K562 (cell line): ENCODE results near the gene VRK1. TPM values are rescaled to one million over a fixed set of nuclear protein-coding genes. Genes with fewer than 3 reads are reported as not detected.

ENCODE experiments used
- ATAC-seq: fragments of 200-7000 bp; cut with Tn5 transposase; 3 replicates; pipeline ENCODE4 v1.9.1; 2020; ENCODE audit warnings: moderate library complexity
- BruUV-seq: library from RNA; stranded (reverse); fragments of 400-500 nt; replicated peaks from 2 replicates; lab custom pipeline; 2021; lab: Mats Ljungman, UMichigan
- CTCF ChIA-PET: fragments of 300-600 bp; formaldehyde crosslinking; extraction: SDS; loops from one replicate; lab custom pipeline; 2021; ENCODE audit warnings: low intra/inter-chr PET ratio; lab: Yijun Ruan, JAX
- POLR2A ChIA-PET: fragments of 300-600, 350-650 bp; sonication (Branson Sonifier 250); formaldehyde crosslinking; extraction: SDS; loops from one replicate; lab custom pipeline; 2021; ENCODE audit warnings: antibody characterized with exemption, inconsistent platforms; lab: Yijun Ruan, JAX
- DNase-seq, 4 experiments: peaks; one replicate each; pipeline versions ENCODE4 v3.0.0 to v3.0.0-alpha.2; 2011 to 2018; ENCODE audit warnings: low spot score in 3 of 4, mixed read lengths in 3 of 4; ENCODE audit errors: extremely low read depth in 1 of 4
- FAIRE-seq: peaks from 2 replicates; lab custom pipeline; 2011; peaks lifted over from hg19 to GRCh38; lab: Jason Lieb, UNC
- H2AFZ ChIP-seq: 2 replicates; pipeline ENCODE4 v1.6.0; 2011; ENCODE audit warnings: low read depth, low read length, control low read depth, inconsistent platforms
- H3K27ac ChIP-seq: fragments of 200-600 bp; 3 replicates; pipeline ENCODE4 v1.8.0; 2011; ENCODE audit warnings: low read depth, mild to moderate bottlenecking, control low read depth, inconsistent platforms, low read length, moderate library complexity, mixed read lengths; ENCODE audit errors: extremely low read depth
- H3K27me3 ChIP-seq, 2 experiments: fragments of 300-600 bp in 1 of 2; 2 replicates in 1 of 2; 3 replicates in 1 of 2; pipeline versions ENCODE4 v1.6.0 to v1.8.0; 2011; ENCODE audit warnings: inconsistent platforms in 2 of 2, low read length in 2 of 2, mild to moderate bottlenecking in 1 of 2, mixed read lengths in 1 of 2, moderate library complexity in 1 of 2; ENCODE audit not compliant: control insufficient read depth in 2 of 2, insufficient read depth in 2 of 2
- H3K36me3 ChIP-seq: fragments of 300-600 bp; 3 replicates; pipeline ENCODE4 v1.8.0; 2011; ENCODE audit warnings: mild to moderate bottlenecking, low read length, inconsistent platforms; ENCODE audit not compliant: control insufficient read depth, insufficient read depth
- H3K4me1 ChIP-seq, 2 experiments: fragments of 200-600 bp in 1 of 2; replicated peaks in 1 of 2; 2 replicates in 1 of 2; 3 replicates in 1 of 2; pipeline versions ENCODE4 v1.5.1 to v1.8.0; 2011; ENCODE audit warnings: inconsistent platforms in 2 of 2, low read length in 2 of 2, mild to moderate bottlenecking in 1 of 2, mixed read lengths in 1 of 2, moderate library complexity in 1 of 2; ENCODE audit not compliant: control insufficient read depth in 2 of 2, insufficient read depth in 2 of 2
- H3K4me2 ChIP-seq: 2 replicates; pipeline ENCODE4 v1.6.1; 2011; ENCODE audit warnings: low read length, control low read depth, inconsistent platforms, mixed read lengths; ENCODE audit not compliant: insufficient read depth
- H3K4me3 ChIP-seq: fragments of 200-600 bp; sonication (generic), shearing (Covaris generic); 2 replicates; pipeline ENCODE4 v1.5.1; 2016; ENCODE audit warnings: control low read depth, inconsistent platforms
- H3K79me2 ChIP-seq: fragments of 200-600 bp; 3 replicates; pipeline ENCODE4 v1.8.0; 2011; ENCODE audit warnings: low read length, inconsistent platforms; ENCODE audit not compliant: control insufficient read depth, insufficient read depth
- H3K9ac ChIP-seq, 2 experiments: 2 replicates each; pipeline versions ENCODE4 v1.6.0 to v1.6.1; 2011; ENCODE audit warnings: low read depth in 2 of 2, low read length in 2 of 2, control low read depth in 1 of 2, inconsistent platforms in 1 of 2, mild to moderate bottlenecking in 1 of 2, mixed read lengths in 1 of 2; ENCODE audit not compliant: insufficient read depth in 1 of 2
- H3K9me1 ChIP-seq: one replicate; pipeline ENCODE4 v1.6.0; 2011; ENCODE audit warnings: inconsistent platforms, mild to moderate bottlenecking, low read length, moderate library complexity; ENCODE audit not compliant: control insufficient read depth, insufficient read depth
- H3K9me3 ChIP-seq: replicated peaks from 2 replicates; pipeline ENCODE4 v1.5.1; 2011; ENCODE audit warnings: low read depth, low read length, inconsistent platforms; ENCODE audit not compliant: control insufficient read depth, insufficient read depth
- H4K20me1 ChIP-seq: replicated peaks from 2 replicates; pipeline ENCODE4 v1.6.1; 2011; ENCODE audit warnings: low read length, inconsistent platforms, mixed read lengths; ENCODE audit not compliant: control insufficient read depth, insufficient read depth
- CHCHD3 ChIP-seq: fragments of 250-450 bp; sonication (Bioruptor Pico); IDR thresholded peaks from 2 replicates; pipeline ENCODE4 v2.1.2; 2022; ENCODE audit warnings: mild to moderate bottlenecking
- DACH1 ChIP-seq: fragments of 450-650 bp; IDR thresholded peaks from 2 replicates; pipeline ENCODE4 v1.6.1; 2018; ENCODE audit not compliant: partially characterized antibody
- E2F3 ChIP-seq: fragments of 250-450 bp; sonication (Bioruptor Pico); IDR thresholded peaks from 2 replicates; pipeline ENCODE4 v1.4.0; 2020; ENCODE audit warnings: mild to moderate bottlenecking
- FOXA3 ChIP-seq, 2 experiments: fragments of 450-650 bp in 1 of 2; sonication (generic) in 1 of 2; formaldehyde crosslinking; IDR thresholded peaks in 1 of 2; conservative IDR thresholded peaks in 1 of 2; 2 replicates each; pipeline versions ENCODE4 v1.4.0 to v1.8.0; 2020 to 2022; ENCODE audit warnings: mild to moderate bottlenecking in 2 of 2, missing genetic modification reagents in 1 of 2
- HDAC8 ChIP-seq: fragments of 450-650 bp; IDR thresholded peaks from 2 replicates; pipeline ENCODE4 v1.6.1; 2016; ENCODE audit warnings: mild to moderate bottlenecking, missing genetic modification characterization, moderate library complexity, missing compliant biosample characterization
- KDM2B ChIP-seq: fragments of 250-450 bp; sonication (Bioruptor Pico); IDR thresholded peaks from 2 replicates; pipeline ENCODE4 v1.8.0; 2021; ENCODE audit warnings: mild to moderate bottlenecking, moderate library complexity
- LARP7 ChIP-seq: fragments of 450-650 bp; IDR thresholded peaks from 2 replicates; pipeline ENCODE4 v1.6.1; 2016
- MIER1 ChIP-seq: fragments of 450-650 bp; IDR thresholded peaks from 2 replicates; pipeline ENCODE4 v1.6.1; 2016; ENCODE audit warnings: antibody characterized with exemption, mild to moderate bottlenecking, low read depth
- RFX1 ChIP-seq: fragments of 450-650 bp; IDR thresholded peaks from 2 replicates; pipeline ENCODE4 v1.6.1; 2016; ENCODE audit warnings: mild to moderate bottlenecking, moderate library complexity
- TFE3 ChIP-seq: fragments of 450-650 bp; formaldehyde crosslinking; IDR thresholded peaks from 2 replicates; pipeline ENCODE4 v1.4.0; 2020; ENCODE audit warnings: mild to moderate bottlenecking, mixed read lengths
- ZFX ChIP-seq: sonication (generic); formaldehyde crosslinking; IDR thresholded peaks from 2 replicates; pipeline ENCODE4 v1.8.0; 2022; ENCODE audit warnings: mild to moderate bottlenecking, missing genetic modification reagents, moderate library complexity
- ZNF398 ChIP-seq: fragments of 250-450 bp; sonication (Bioruptor Pico); IDR thresholded peaks from 2 replicates; pipeline ENCODE4 v1.8.0; 2021; ENCODE audit warnings: moderate library complexity, mild to moderate bottlenecking, inconsistent platforms
- ZNF408 ChIP-seq: fragments of 250-450 bp; sonication (Bioruptor Pico); IDR thresholded peaks from 2 replicates; pipeline ENCODE4 v1.4.0; 2020; ENCODE audit warnings: low read depth, mild to moderate bottlenecking, moderate library complexity
- ZNF699 ChIP-seq: fragments of 250-450 bp; sonication (Bioruptor Pico); IDR thresholded peaks from 2 replicates; pipeline ENCODE4 v1.8.0; 2021; ENCODE audit warnings: mild to moderate bottlenecking, moderate library complexity; ENCODE audit not compliant: insufficient replicate concordance
- WGBS: fragments of 100-300 bp; shearing (Covaris generic); methylation state at CpG from one replicate; pipeline ENCODE4 v1.1.6; 2016; ENCODE audit warnings: low coverage, mixed read lengths; ENCODE audit not compliant: insufficient coverage; ENCODE audit errors: missing lambda C conversion rate; 5-methylcytosine and 5-hydroxymethylcytosine counted together
- in situ Hi-C: fragments of 300-500 bp; cut with MboI; formaldehyde crosslinking; loops from 4 replicates; pipeline ENCODE4 v1.15.0; 2018; ENCODE audit warnings: inconsistent platforms, mixed read lengths
- intact Hi-C: fragments of 100-400 bp; cut with micrococcal nuclease; formaldehyde crosslinking; loops from 2 replicates; pipeline ENCODE4 v1.14.2; 2022
- polyA plus RNA-seq, 8 experiments: library from polyadenylated mRNA; depleted of rRNA in 4 of 8; stranded (reverse) in 5 of 8; unstranded in 3 of 8; fragments of >200 nt; fragmentation: Nextera tagmentation in 2 of 8; fragmentation: Illumina TruSeq in 1 of 8; extraction: Ambion mirVana in 2 of 8; extraction: Trizol in 1 of 8; gene quantifications; 2 replicates each; pipeline versions ENCODE4 v1.2.1 to v1.2.3, GENCODE V29; 2011 to 2014; ENCODE audit warnings: inconsistent platforms in 1 of 8, missing spikeins in 1 of 8
- total RNA-seq, 7 experiments: library from RNA; depleted of rRNA in 6 of 7; stranded (reverse); fragments of >200 nt in 6 of 7; fragmentation: Illumina TruSeq in 2 of 7; extraction: Trizol in 2 of 7; gene quantifications; 2 replicates each; pipeline versions ENCODE4 v1.2.1 to v1.2.3, GENCODE V29; 2011 to 2021; ENCODE audit warnings: low replicate concordance in 1 of 7

Gene VRK1
- total and polyA plus RNA-seq, 9 of the 15 experiments (the other 6 are each of a cell fraction or from before 2014, with no cell fraction given): 83.6 to 177 (median 116) TPM

- no peak for FAIRE-seq
- no peak overlapping the region for H3K4me2 ChIP-seq
- no peak overlapping the region for H3K4me3 ChIP-seq
- no peaks in the 10 kb centered on the region for H4K20me1 ChIP-seq
- DNase-seq: no peak
- intact Hi-C loops: no loop called here
- no peaks in the 10 kb centered on the region; a peak in 1 of 5 replicates for H3K4me1 ChIP-seq
- H3K9me3 ChIP-seq: no peaks in the 10 kb centered on the region; the same call in 1 of the 2 replicates
- no peak overlapping the region for H3K27ac ChIP-seq
- 0 out of 3 replicates have a peak, but pooled peaks have one; percentile 27 for ATAC-seq
- H3K79me2 ChIP-seq: no peaks in the 10 kb centered on the region
- in situ Hi-C loops: no loop called here
- TF ChIP-seq ZNF699 (CRISPR knock-in tag) (no peak), TFE3 (CRISPR knock-in tag) (no peak), CHCHD3 (no peak), LARP7 (no peak), ZNF408 (CRISPR knock-in tag) (no peak), RFX1 (no peak), FOXA3 (CRISPR knock-in tag; conservative IDR thresholded peaks at IDR 0.05 in 1 of 2, IDR thresholded peaks at IDR 0.05 in 1 of 2) (no peak), KDM2B (no peak), MIER1 (no peak), HDAC8 (tag) (no peak), ZFX (CRISPR knock-in tag) (no peak), DACH1 (no peak), E2F3 (CRISPR knock-in tag) (no peak), ZNF398 (CRISPR knock-in tag) (no peak)
- H3K9ac ChIP-seq: no peak overlapping the region
- H3K36me3 ChIP-seq: no peaks in the 10 kb centered on the region
- peaks cover 44 to 60% of the 10 kb centered on the region in 2 experiments for H3K27me3 ChIP-seq
- ChIA-PET POLR2A (no interaction called here), CTCF (no interaction called here)
- no TSS peak for BruUV-seq
- WGBS: 4% methylated on average over 10 of the region's 10 CpGs
- no peaks in the 10 kb centered on the region for H3K9me1 ChIP-seq
- H2AFZ ChIP-seq: no peak overlapping the region
These were observed 49.6 kb upstream of the VRK1 start for GRCh38 chr14:96747608-96748007.
